Endothelial cell of umbilical vein (primary cell): ENCODE data around the gene ATCAY. TPM values are rescaled to one million over a fixed set of nuclear protein-coding genes. Genes with fewer than 3 reads are reported as not detected.

Experiments used
- BruUV-seq: library from RNA; stranded (reverse); fragments of 400-500 nt; replicated peaks from 2 replicates; lab custom pipeline; 2021; lab: Mats Ljungman, UMichigan
- CTCF ChIA-PET: fragments of 300-600, 350-600 bp; sonication (Branson Sonifier 250); formaldehyde crosslinking; loops from one replicate; lab custom pipeline; 2021; ENCODE audit warnings: antibody characterized with exemption, inconsistent platforms; lab: Charles Lee
- POLR2A ChIA-PET: fragments of 300-600, 350-600 bp; sonication (Branson Sonifier 250); formaldehyde crosslinking; loops from one replicate; lab custom pipeline; 2021; ENCODE audit warnings: antibody characterized with exemption, inconsistent platforms; lab: Charles Lee
- DNase-seq: peaks from one replicate; pipeline ENCODE4 v3.0.0-alpha.2; 2011; ENCODE audit warnings: low read depth, low spot score
- FAIRE-seq: peaks from 2 replicates; lab custom pipeline; 2011; peaks lifted over from hg19 to GRCh38; lab: Jason Lieb, UNC
- H2AFZ ChIP-seq: 2 replicates; pipeline ENCODE4 v1.6.0; 2012; ENCODE audit warnings: low read depth, low read length, control low read depth, inconsistent platforms
- H3K27ac ChIP-seq: 2 replicates; pipeline ENCODE4 v1.5.1; 2011; ENCODE audit warnings: low read depth, mild to moderate bottlenecking, control low read depth, low read length, moderate library complexity; ENCODE audit not compliant: insufficient read depth
- H3K27me3 ChIP-seq, 2 experiments: 2 replicates each; pipeline versions ENCODE4 v1.6.0 to v1.6.1; 2011; ENCODE audit warnings: low read length in 2 of 2, mixed read lengths in 1 of 2; ENCODE audit not compliant: control insufficient read depth in 2 of 2, insufficient read depth in 2 of 2
- H3K36me3 ChIP-seq, 2 experiments: 2 replicates in 1 of 2; 3 replicates in 1 of 2; pipeline ENCODE4 v1.5.1; 2011; ENCODE audit warnings: low read length in 2 of 2, mild to moderate bottlenecking in 1 of 2, moderate library complexity in 1 of 2; ENCODE audit not compliant: control insufficient read depth in 2 of 2, insufficient read depth in 2 of 2; ENCODE audit errors: extremely low read depth in 1 of 2
- H3K4me1 ChIP-seq: 3 replicates; pipeline ENCODE4 v1.5.1; 2011; ENCODE audit warnings: mild to moderate bottlenecking, low read length; ENCODE audit not compliant: control insufficient read depth, insufficient read depth; ENCODE audit errors: extremely low read depth
- H3K4me2 ChIP-seq: 2 replicates; pipeline ENCODE4 v1.6.1; 2011; ENCODE audit warnings: low read length, control low read depth, mixed read lengths; ENCODE audit not compliant: insufficient read depth
- H3K4me3 ChIP-seq, 3 experiments: fragments of 200-600 bp in 1 of 3; sonication (generic), shearing (Covaris generic) in 1 of 3; replicated peaks in 1 of 3; 2 replicates each; pipeline ENCODE4 v1.5.1; 2011 to 2016; ENCODE audit warnings: control low read depth in 3 of 3, low read length in 3 of 3, mild to moderate bottlenecking in 2 of 3, inconsistent platforms in 1 of 3, low read depth in 1 of 3, moderate library complexity in 1 of 3; ENCODE audit not compliant: insufficient read depth in 1 of 3
- H3K79me2 ChIP-seq: 2 replicates; pipeline ENCODE4 v1.6.0; 2012; ENCODE audit warnings: low read length, inconsistent platforms; ENCODE audit not compliant: control insufficient read depth, insufficient read depth
- H3K9ac ChIP-seq: replicated peaks from 2 replicates; pipeline ENCODE3; 2011; ENCODE audit warnings: low read length, control low read depth; ENCODE audit not compliant: insufficient read depth; ENCODE audit errors: extremely low read depth
- H3K9me1 ChIP-seq: replicated peaks from 3 replicates; pipeline ENCODE4 v1.6.0; 2011; ENCODE audit warnings: mild to moderate bottlenecking, low read length; ENCODE audit not compliant: control insufficient read depth, insufficient read depth; ENCODE audit errors: extremely low read depth
- H3K9me3 ChIP-seq: replicated peaks from 2 replicates; pipeline ENCODE4 v1.5.1; 2012; ENCODE audit warnings: low read length, inconsistent platforms; ENCODE audit not compliant: control insufficient read depth, insufficient read depth
- H4K20me1 ChIP-seq: replicated peaks from 2 replicates; pipeline ENCODE3; 2011; ENCODE audit warnings: mild to moderate bottlenecking, low read length; ENCODE audit not compliant: control insufficient read depth, insufficient read depth; ENCODE audit errors: extremely low read depth
- EZH2 ChIP-seq: IDR thresholded peaks from 2 replicates; pipeline ENCODE4 v1.6.1; 2012; ENCODE audit warnings: borderline replicate concordance, low read depth, mild to moderate bottlenecking, moderate library complexity, low read length, inconsistent platforms; ENCODE audit not compliant: severe bottlenecking
- FOS ChIP-seq: IDR thresholded peaks from 2 replicates; pipeline ENCODE4 v1.6.1; 2011; ENCODE audit warnings: mild to moderate bottlenecking, low read length, moderate library complexity, borderline replicate concordance; ENCODE audit not compliant: insufficient read depth
- GATA2 ChIP-seq: IDR thresholded peaks from 2 replicates; pipeline ENCODE4 v1.7.0; 2011; ENCODE audit warnings: low read depth, mild to moderate bottlenecking, moderate library complexity, mixed read lengths, low read length; ENCODE audit not compliant: insufficient read length, insufficient read depth
- JUN ChIP-seq: IDR thresholded peaks from 2 replicates; pipeline ENCODE4 v1.6.1; 2011; ENCODE audit warnings: borderline replicate concordance, low read depth; ENCODE audit not compliant: insufficient read length, insufficient read depth
- MYC ChIP-seq: IDR thresholded peaks from one replicate; pipeline ENCODE4 v1.6.1; 2011; ENCODE audit warnings: mild to moderate bottlenecking, low read depth, low read length
- POLR2A ChIP-seq: IDR thresholded peaks from 2 replicates; pipeline ENCODE4 v1.6.1; 2012; ENCODE audit warnings: low read depth, mild to moderate bottlenecking, control low read depth, low read length
- POLR2AphosphoS5 ChIP-seq: IDR thresholded peaks from 2 replicates; pipeline ENCODE4 v1.6.1; 2012; ENCODE audit warnings: low read depth, mild to moderate bottlenecking, control low read depth, low read length, moderate library complexity; ENCODE audit not compliant: insufficient read depth
- dilution Hi-C: fragments of 300-500 bp; cut with MboI; formaldehyde crosslinking; loops from one replicate; pipeline ENCODE4 v1.15.0; 2019; ENCODE audit warnings: low sequenced_read_pairs; ENCODE audit not compliant: extremely low pct_ligation_motif_present
- intact Hi-C: fragments of 100-400 bp; cut with micrococcal nuclease; formaldehyde crosslinking; loops from one replicate; pipeline ENCODE4 v1.10.0; 2022
- polyA plus RNA-seq, 4 experiments: library from polyadenylated mRNA; depleted of rRNA in 3 of 4; stranded (reverse) in 3 of 4; unstranded in 1 of 4; fragments of >200 nt; gene quantifications; 2 replicates each; pipeline versions ENCODE4 v1.2.1 to v1.2.3, GENCODE V29; 2011 to 2012; ENCODE audit warnings: missing spikeins in 1 of 4
- total RNA-seq: library from RNA; stranded (reverse); gene quantifications from 2 replicates; pipeline ENCODE4 v1.2.3, GENCODE V29; 2021
- TF ChIP-seq, protein P1 (sequence below): IDR thresholded peaks from 2 replicates; pipeline ENCODE4 v1.6.1; 2011; ENCODE audit not compliant: insufficient read depth, insufficient read length
- TF ChIP-seq, protein P2 (sequence below), 2 donors: IDR thresholded peaks; 1 replicate in 1 of 2; 2 replicates in 1 of 2; pipeline ENCODE4 v1.5.1; 2011; ENCODE audit warnings: low read length in 2 of 2, mild to moderate bottlenecking in 2 of 2, moderate library complexity in 2 of 2, control low read depth in 1 of 2, inconsistent platforms in 1 of 2, low read depth in 1 of 2; ENCODE audit not compliant: insufficient read depth in 1 of 2; ENCODE audit errors: extremely low read depth in 1 of 2

Gene ATCAY
- total and polyA plus RNA-seq, 2 donors (not counting 3 experiments of a cell fraction or from before 2014, with no cell fraction given): 0.03 TPM; not detected in 1

DNA sequence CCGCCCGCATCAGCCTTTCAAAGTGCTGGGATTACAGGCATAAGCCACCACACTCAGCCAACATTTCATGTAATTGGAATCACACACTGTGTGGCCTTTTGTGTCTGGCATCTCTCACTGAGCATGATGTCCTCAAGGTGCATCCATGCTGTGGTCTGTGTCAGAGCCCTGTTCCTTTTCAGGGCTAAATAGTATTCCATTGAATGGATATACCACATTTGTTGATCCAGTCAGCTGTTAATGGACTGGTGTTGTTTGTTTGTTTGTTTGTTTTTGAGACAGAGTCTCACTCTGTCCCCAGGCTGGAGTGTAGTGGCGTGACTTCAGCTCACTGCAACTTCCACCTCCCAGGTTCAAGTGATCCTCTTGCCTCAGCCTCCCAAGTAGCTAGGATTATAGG is 17.9 kb downstream of the ATCAY start:
- H3K9me1 ChIP-seq: no peaks in the 10 kb centered on the region
- DNase-seq (no peak), FAIRE-seq (no peak)
- ChIA-PET CTCF (no interaction called here), POLR2A (no interaction called here)
- H3K9ac ChIP-seq: no peak overlapping the region
- H2AFZ ChIP-seq: no peak overlapping the region
- dilution Hi-C loops (no loop called here), intact Hi-C loops (no loop called here)
- H3K27ac ChIP-seq: no peak overlapping the region
- no peaks in the 10 kb centered on the region for H3K36me3 ChIP-seq
- TF ChIP-seq, protein P1, sequence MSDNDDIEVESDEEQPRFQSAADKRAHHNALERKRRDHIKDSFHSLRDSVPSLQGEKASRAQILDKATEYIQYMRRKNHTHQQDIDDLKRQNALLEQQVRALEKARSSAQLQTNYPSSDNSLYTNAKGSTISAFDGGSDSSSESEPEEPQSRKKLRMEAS: no peak
- TF ChIP-seq POLR2A (no peak), EZH2 (no peak), GATA2 (no peak), JUN (no peak), FOS (no peak), POLR2AphosphoS5 (no peak), MYC (no peak)
- TF ChIP-seq, protein P2, sequence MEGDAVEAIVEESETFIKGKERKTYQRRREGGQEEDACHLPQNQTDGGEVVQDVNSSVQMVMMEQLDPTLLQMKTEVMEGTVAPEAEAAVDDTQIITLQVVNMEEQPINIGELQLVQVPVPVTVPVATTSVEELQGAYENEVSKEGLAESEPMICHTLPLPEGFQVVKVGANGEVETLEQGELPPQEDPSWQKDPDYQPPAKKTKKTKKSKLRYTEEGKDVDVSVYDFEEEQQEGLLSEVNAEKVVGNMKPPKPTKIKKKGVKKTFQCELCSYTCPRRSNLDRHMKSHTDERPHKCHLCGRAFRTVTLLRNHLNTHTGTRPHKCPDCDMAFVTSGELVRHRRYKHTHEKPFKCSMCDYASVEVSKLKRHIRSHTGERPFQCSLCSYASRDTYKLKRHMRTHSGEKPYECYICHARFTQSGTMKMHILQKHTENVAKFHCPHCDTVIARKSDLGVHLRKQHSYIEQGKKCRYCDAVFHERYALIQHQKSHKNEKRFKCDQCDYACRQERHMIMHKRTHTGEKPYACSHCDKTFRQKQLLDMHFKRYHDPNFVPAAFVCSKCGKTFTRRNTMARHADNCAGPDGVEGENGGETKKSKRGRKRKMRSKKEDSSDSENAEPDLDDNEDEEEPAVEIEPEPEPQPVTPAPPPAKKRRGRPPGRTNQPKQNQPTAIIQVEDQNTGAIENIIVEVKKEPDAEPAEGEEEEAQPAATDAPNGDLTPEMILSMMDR (IDR thresholded peaks at IDR 0.05; ENCODE audit: extremely low read depth in 1 of 2, insufficient read depth in 1 of 2, low read depth in 1 of 2, low read length in 2 of 2): no peak
- no peaks in the 10 kb centered on the region for H3K4me1 ChIP-seq
- H3K9me3 ChIP-seq: no peaks in the 10 kb centered on the region
- peaks cover 0 to 1% of the 10 kb centered on the region in 2 experiments for H3K27me3 ChIP-seq
- no peaks in the 10 kb centered on the region for H4K20me1 ChIP-seq
- no peak overlapping the region for H3K4me3 ChIP-seq
- BruUV-seq: no TSS peak
- H3K4me2 ChIP-seq: no peak overlapping the region
- H3K79me2 ChIP-seq: no peaks in the 10 kb centered on the region
